ENCODE data around the gene TMEM45A.
A peak's percentile ranks its signal among the peaks of the same experiment; 100 is the strongest.

Gene TMEM45A

GRCh38 chr3:100590840-100591147 lies 98.4 kb downstream of the TMEM45A start:
- H3K36me3 Mint-ChIP-seq (ENCODE audit: low read depth), result no peaks in the 10 kb centered on the region
- DNase-seq, result no peak
- ATAC-seq, result no peak
- H3K27ac Mint-ChIP-seq, result no peak overlapping the region
- H3K27me3 Mint-ChIP-seq, result no peaks in the 10 kb centered on the region
- H3K4me1 Mint-ChIP-seq, result peaks cover 6% of the 10 kb centered on the region
- H3K4me3 Mint-ChIP-seq, result no peak overlapping the region
- no peaks in the 10 kb centered on the region for H3K9me3 Mint-ChIP-seq

GRCh38 chr3:100591411-100591810 lies 99.0 kb downstream of the TMEM45A start:
- Mint-ChIP-seq H3K27ac (no peak overlapping the region), H3K4me1 (peaks cover 6% of the 10 kb centered on the region), H3K9me3 (no peaks in the 10 kb centered on the region), H3K36me3 (ENCODE audit: low read depth) (no peaks in the 10 kb centered on the region), H3K4me3 (no peak overlapping the region), H3K27me3 (no peaks in the 10 kb centered on the region)
- ATAC-seq, result no peak
- DNase-seq, result no peak

- H3K36me3 Mint-ChIP-seq (ENCODE audit: low read depth), result no peaks in the 10 kb centered on the region
- peaks cover 20% of the 10 kb centered on the region for H3K4me1 Mint-ChIP-seq
- peaks cover 4% of the 10 kb centered on the region for H3K9me3 Mint-ChIP-seq
- no peak overlapping the region for H3K4me3 Mint-ChIP-seq
- DNase-seq (no peak), ATAC-seq (no peak)
- no peaks in the 10 kb centered on the region for H3K27me3 Mint-ChIP-seq
- H3K27ac Mint-ChIP-seq, result no peak overlapping the region
Measured at GRCh38 chr3:100600181-100601042, 108.0 kb downstream of the TMEM45A start.

- no peaks in the 10 kb centered on the region for H3K36me3 Mint-ChIP-seq (ENCODE audit: low read depth)
- peak overlapping the region; percentile 70 for H3K27ac Mint-ChIP-seq
- H3K4me1 Mint-ChIP-seq, result peaks cover 20% of the 10 kb centered on the region
- peak overlapping the region; percentile 39 for H3K4me3 Mint-ChIP-seq
- DNase-seq (no peak), ATAC-seq (peak; percentile 38)
- H3K27me3 Mint-ChIP-seq, result no peaks in the 10 kb centered on the region
- peaks cover 4% of the 10 kb centered on the region for H3K9me3 Mint-ChIP-seq
Measured at GRCh38 chr3:100602506-100603444, 110.4 kb downstream of the TMEM45A start.

GRCh38 chr3:100603469-100603868 lies 111.0 kb downstream of the TMEM45A start:
- Mint-ChIP-seq H3K4me1 (peaks cover 20% of the 10 kb centered on the region), H3K9me3 (peaks cover 4% of the 10 kb centered on the region), H3K4me3 (peak overlapping the region; percentile 39), H3K27me3 (no peaks in the 10 kb centered on the region), H3K36me3 (ENCODE audit: low read depth) (no peaks in the 10 kb centered on the region), H3K27ac (peak overlapping the region; percentile 70)
- peak; percentile 45 for ATAC-seq
- no peak for DNase-seq

- peaks cover 22% of the 10 kb centered on the region for H3K4me1 Mint-ChIP-seq
- H3K36me3 Mint-ChIP-seq (ENCODE audit: low read depth), result no peaks in the 10 kb centered on the region
- no peak overlapping the region for H3K27ac Mint-ChIP-seq
- ATAC-seq (no peak), DNase-seq (no peak)
- peaks cover 5% of the 10 kb centered on the region for H3K27me3 Mint-ChIP-seq
- H3K9me3 Mint-ChIP-seq, result no peaks in the 10 kb centered on the region
- no peak overlapping the region for H3K4me3 Mint-ChIP-seq
Measured at GRCh38 chr3:100605358-100605757, 112.9 kb downstream of the TMEM45A start.

- ATAC-seq (no peak), DNase-seq (no peak)
- Mint-ChIP-seq H3K36me3 (ENCODE audit: low read depth) (no peaks in the 10 kb centered on the region), H3K4me3 (no peak overlapping the region), H3K27me3 (peaks cover 12% of the 10 kb centered on the region), H3K4me1 (peaks cover 20% of the 10 kb centered on the region), H3K27ac (no peak overlapping the region), H3K9me3 (no peaks in the 10 kb centered on the region)
Measured at GRCh38 chr3:100606894-100607512, 114.6 kb downstream of the TMEM45A start.

- DNase-seq (no peak), ATAC-seq (no peak)
- H3K4me1 Mint-ChIP-seq, result peaks cover 4% of the 10 kb centered on the region
Measured at GRCh38 chr3:100609305-100609704, 116.9 kb downstream of the TMEM45A start, which contains the start of gene ADGRG7. TSS of gene ADGRG7 (plus strand) at chr3:100609601. CDS start at chr3:100609857, 256 bp downstream.

GRCh38 chr3:100609963-100610362 lies 117.5 kb downstream of the TMEM45A start:
- Mint-ChIP-seq H3K27ac (no peak overlapping the region), H3K4me3 (no peak overlapping the region), H3K9me3 (no peaks in the 10 kb centered on the region), H3K4me1 (peaks cover 4% of the 10 kb centered on the region), H3K36me3 (ENCODE audit: low read depth) (no peaks in the 10 kb centered on the region), H3K27me3 (peaks cover 21% of the 10 kb centered on the region)
- ATAC-seq (no peak), DNase-seq (no peak)

More at GRCh38 chr3:100609305-100609704, 116.9 kb downstream of the TMEM45A start, which contains the start of gene ADGRG7:
- Mint-ChIP-seq H3K27me3 (peaks cover 21% of the 10 kb centered on the region), H3K27ac (no peak within 1 kb of the TSS), H3K4me3 (no peak within 1 kb of the TSS), H3K9me3 (no peaks in the 10 kb centered on the region), H3K36me3 (ENCODE audit: low read depth) (no peaks in the 10 kb centered on the region)

- H3K4me1 Mint-ChIP-seq, result peaks cover 4% of the 10 kb centered on the region
- H3K27me3 Mint-ChIP-seq, result peaks cover 26% of the 10 kb centered on the region
- no peak overlapping the region for H3K4me3 Mint-ChIP-seq
- DNase-seq (no peak), ATAC-seq (no peak)
- no peaks in the 10 kb centered on the region for H3K9me3 Mint-ChIP-seq
- no peaks in the 10 kb centered on the region for H3K36me3 Mint-ChIP-seq (ENCODE audit: low read depth)
- H3K27ac Mint-ChIP-seq, result no peak overlapping the region
Measured at GRCh38 chr3:100611221-100611620, 118.8 kb downstream of the TMEM45A start.

- Mint-ChIP-seq H3K36me3 (ENCODE audit: low read depth) (no peaks in the 10 kb centered on the region), H3K4me3 (no peak overlapping the region), H3K27ac (no peak overlapping the region), H3K4me1 (peaks cover 4% of the 10 kb centered on the region), H3K9me3 (no peaks in the 10 kb centered on the region), H3K27me3 (peaks cover 29% of the 10 kb centered on the region)
- ATAC-seq, result no peak
- DNase-seq, result no peak
Measured at GRCh38 chr3:100613721-100614390, 121.4 kb downstream of the TMEM45A start.

GRCh38 chr3:100614941-100615340 lies 122.5 kb downstream of the TMEM45A start:
- Mint-ChIP-seq H3K27me3 (peaks cover 26% of the 10 kb centered on the region), H3K4me1 (no peaks in the 10 kb centered on the region), H3K27ac (no peak overlapping the region), H3K9me3 (no peaks in the 10 kb centered on the region), H3K36me3 (ENCODE audit: low read depth) (no peaks in the 10 kb centered on the region), H3K4me3 (no peak overlapping the region)
- ATAC-seq (no peak), DNase-seq (no peak)

GRCh38 chr3:100615684-100616083 lies 123.3 kb downstream of the TMEM45A start:
- Mint-ChIP-seq H3K27me3 (peaks cover 22% of the 10 kb centered on the region), H3K9me3 (no peaks in the 10 kb centered on the region), H3K4me3 (no peak overlapping the region), H3K36me3 (ENCODE audit: low read depth) (no peaks in the 10 kb centered on the region), H3K27ac (no peak overlapping the region), H3K4me1 (no peaks in the 10 kb centered on the region)
- DNase-seq (no peak), ATAC-seq (no peak)

GRCh38 chr3:100621251-100621650 lies 128.8 kb downstream of the TMEM45A start:
- no peak for ATAC-seq
- Mint-ChIP-seq H3K27ac (no peak overlapping the region), H3K9me3 (no peaks in the 10 kb centered on the region), H3K36me3 (ENCODE audit: low read depth) (no peaks in the 10 kb centered on the region), H3K4me3 (no peak overlapping the region), H3K4me1 (no peaks in the 10 kb centered on the region), H3K27me3 (peaks cover 2% of the 10 kb centered on the region)
- DNase-seq, result no peak
